Stimulated activated CD4-positive, alpha-beta T cell treated with anti-CD3 and anti-CD28 coated beads, TNF-alpha, amount 100 ng/mL, for 1 hour (primary cell): Measurements from ENCODE around the gene FAM117A.

ENCODE experiments used
- DNase-seq, 3 donors: peaks; one replicate each; pipeline ENCODE4 v3.0.0-alpha.2; 2020; ENCODE audit warnings: low read depth in 3 of 3, low spot score in 1 of 3

FAM117A gene

GRCh38 chr17:49763735-49764558 is at the start of gene FAM117A:
Gene FAM117A, minus strand, starts transcription at chr17:49764131. Its CDS starts 44 bp downstream, at chr17:49764087.
- DNase-seq, result peak; percentile 78 to 92 (median 89)

- DNase-seq, result no peak
Measured at GRCh38 chr17:49809056-49809455, 45.1 kb upstream of the FAM117A start.

DNA sequence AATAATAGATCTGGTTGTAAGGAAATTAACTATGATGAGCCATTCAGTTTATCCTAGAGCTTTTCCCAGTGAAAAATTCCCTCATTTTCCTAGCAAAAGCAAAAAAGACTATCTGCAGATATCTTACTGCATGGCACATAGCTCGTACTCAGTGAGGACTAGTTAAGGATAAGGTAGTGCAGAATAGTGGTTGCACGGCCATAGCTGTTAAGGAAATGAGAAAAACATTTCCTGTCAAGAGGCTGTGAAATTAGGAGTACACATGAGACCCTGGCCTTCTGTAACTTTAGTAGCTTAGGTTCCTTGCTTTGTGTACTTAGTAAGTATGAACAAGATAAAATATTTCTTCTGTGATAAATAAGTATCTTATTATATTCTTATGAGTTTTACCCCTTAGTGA is 34.8 kb upstream of the FAM117A start:
- DNase-seq, result no peak

DNA sequence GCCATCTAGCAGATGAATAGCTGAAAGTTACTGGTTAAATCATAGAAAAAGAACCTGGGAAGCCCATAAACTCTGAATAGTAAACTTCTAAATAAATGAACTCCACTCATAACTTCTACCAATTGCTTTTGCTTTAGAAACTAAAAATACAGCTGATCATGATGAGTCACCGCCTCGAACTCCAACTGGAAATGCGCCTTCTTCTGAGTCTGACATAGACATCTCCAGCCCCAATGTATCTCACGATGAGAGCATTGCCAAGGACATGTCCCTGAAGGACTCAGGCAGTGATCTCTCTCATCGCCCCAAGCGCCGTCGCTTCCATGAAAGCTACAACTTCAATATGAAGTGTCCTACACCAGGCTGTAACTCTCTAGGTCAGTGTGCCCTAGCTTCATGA is 34.3 kb upstream of the FAM117A start:
- no peak for DNase-seq

- DNase-seq, result no peak
Measured at GRCh38 chr17:49795372-49795771, 31.4 kb upstream of the FAM117A start.

- no peak for DNase-seq
Measured at GRCh38 chr17:49793309-49793708, 29.4 kb upstream of the FAM117A start.

DNA sequence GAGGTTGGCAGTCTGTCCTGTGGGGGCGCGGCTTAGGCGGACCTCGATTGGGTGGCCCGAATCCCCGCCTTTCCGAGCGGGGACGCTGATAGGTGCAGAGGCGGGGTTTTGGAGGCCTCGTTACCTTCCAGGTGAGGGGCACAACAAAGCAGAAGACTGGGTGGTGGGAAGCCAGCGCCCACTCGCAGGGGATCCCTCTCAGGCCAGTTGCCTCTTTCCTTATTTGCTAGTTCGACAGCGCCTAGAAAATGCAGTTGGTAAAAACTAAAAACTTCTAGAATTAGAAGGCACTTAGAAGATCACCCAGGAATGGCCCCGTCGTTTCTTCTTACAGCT is 25.3 kb upstream of the FAM117A start:
- DNase-seq, result no peak

DNA sequence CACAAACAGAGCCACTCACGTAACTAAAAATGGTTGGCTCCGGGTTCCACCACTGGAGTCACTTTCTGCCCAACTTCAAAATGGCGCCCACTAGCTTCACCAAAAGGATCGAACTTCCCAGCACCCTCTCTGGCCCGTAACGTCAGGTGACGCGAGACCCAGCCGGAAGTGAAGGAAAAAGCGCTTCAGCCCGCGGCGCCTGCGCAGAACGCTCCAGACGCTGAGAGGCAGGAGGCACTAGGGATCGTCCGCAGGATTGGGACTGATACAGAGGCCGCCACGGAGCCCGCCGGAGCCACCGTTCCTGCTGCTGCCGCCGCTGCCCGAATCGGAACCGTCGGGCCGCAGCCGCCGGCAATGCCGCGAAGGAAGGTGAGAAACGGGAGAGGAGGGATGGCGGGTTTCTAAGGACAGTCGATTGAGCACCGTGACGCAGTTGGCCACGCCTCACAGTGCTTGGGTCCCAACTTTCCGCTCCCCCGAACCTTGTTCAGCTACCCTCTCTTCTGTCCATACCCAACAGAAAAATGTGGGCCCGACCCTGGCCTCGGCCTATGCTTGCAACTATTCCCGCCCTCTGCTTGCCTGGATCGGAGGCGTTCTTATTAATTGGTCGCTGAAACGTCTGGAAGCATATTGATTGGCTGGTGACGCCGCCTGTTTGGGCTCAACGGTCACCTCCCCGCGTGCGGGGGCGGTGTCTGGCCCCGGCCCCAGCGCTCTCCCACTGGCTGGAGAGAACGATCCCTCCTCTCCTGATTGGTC is 24.7 kb upstream of the FAM117A start, which contains the start of gene KAT7:
Gene KAT7 (plus strand): TSS at position 204 of the 765 bp plus-strand sequence. CDS start 154 bp downstream, at position 358.
- peak; percentile 91 to 96 (median 96) for DNase-seq

DNA sequence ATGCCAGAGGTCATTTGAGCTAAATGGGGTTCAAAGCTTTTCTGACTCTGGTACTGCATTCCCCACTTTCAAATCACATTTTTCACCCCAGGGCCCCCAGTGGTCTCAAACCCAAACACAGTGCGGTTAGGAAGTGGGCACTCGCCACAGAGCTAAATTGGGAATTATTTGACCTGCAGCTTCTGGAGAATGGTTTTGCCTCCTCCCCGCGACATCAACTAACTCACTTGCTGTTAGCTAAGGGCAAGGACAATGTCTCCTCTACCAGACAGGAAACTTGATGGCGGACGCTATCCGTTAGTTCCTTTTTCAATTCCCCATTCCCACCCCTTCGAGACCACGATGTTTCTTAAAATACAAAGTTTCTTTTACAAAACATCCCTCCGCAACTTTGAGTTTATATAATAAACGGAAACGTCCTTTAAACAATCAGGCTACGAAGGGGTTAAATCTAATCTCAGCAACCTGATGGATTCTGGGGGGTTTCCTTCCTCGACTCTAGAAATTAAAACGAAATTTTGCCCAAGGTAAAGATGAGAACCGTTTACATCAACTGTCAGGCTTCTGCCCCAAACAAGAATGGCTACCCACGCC is 24.1 kb upstream of the FAM117A start:
- peak in 1 of 3 donors; percentile 6 for DNase-seq

GRCh38 chr17:49784636-49785035 is 20.7 kb upstream of the FAM117A start:
- DNase-seq, result no peak

- no peak for DNase-seq
Measured at GRCh38 chr17:49783791-49784190, 19.9 kb upstream of the FAM117A start.

DNA sequence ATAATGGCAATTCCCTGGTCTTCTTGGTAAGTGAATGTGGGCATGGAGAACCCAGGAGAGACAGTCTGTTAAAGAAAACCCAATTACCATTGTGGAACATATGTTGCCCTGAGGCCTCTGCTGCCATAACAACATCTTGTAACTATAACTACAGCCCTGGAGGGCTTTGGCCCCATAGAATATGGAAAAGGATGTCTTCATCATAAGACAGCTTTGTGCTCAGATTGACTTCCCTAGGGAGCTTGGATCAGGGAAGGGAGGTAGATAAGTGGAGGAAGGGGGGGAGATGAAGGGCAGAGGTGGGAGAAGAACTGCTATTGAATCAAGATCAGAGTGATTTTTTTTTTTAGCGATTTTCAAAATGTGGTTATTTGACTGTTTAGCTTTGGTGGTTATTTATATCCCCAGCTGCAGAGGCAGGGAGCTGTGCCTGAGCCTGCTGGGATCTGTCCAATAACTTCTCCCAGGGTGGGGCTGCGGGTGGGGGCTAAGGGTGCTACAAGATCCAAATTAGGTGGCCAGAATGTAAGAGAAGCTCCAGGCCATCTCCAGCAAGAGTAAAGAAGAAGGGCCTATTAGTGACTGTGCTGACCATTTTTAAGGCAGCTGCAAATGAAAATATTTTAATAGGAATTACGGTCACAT is 19.3 kb upstream of the FAM117A start:
- DNase-seq, result no peak

- DNase-seq, result no peak
Measured at GRCh38 chr17:49779739-49780231, 15.9 kb upstream of the FAM117A start.

GRCh38 chr17:49779156-49779738 is 15.3 kb upstream of the FAM117A start:
- no peak for DNase-seq

DNA sequence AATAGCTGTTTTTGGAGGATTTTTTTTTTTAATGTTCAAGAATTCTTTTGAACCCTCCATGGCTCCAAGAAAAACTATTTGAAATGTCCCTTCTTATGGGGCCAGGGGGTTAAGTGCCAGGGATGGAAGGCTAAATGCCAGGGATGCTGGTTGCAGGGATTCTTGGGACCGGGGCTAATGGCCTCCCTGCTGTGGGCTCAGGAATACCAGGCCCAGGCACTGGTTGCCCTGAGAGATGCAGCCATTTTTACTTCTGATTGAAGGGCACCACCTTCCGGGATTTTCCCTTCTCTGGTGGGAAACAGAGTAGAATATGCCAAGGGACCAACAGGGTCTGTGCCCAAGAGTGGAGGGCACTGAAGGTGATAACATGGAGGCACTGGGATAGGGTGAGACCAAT is 13.6 kb upstream of the FAM117A start:
- DNase-seq, result no peak

DNA sequence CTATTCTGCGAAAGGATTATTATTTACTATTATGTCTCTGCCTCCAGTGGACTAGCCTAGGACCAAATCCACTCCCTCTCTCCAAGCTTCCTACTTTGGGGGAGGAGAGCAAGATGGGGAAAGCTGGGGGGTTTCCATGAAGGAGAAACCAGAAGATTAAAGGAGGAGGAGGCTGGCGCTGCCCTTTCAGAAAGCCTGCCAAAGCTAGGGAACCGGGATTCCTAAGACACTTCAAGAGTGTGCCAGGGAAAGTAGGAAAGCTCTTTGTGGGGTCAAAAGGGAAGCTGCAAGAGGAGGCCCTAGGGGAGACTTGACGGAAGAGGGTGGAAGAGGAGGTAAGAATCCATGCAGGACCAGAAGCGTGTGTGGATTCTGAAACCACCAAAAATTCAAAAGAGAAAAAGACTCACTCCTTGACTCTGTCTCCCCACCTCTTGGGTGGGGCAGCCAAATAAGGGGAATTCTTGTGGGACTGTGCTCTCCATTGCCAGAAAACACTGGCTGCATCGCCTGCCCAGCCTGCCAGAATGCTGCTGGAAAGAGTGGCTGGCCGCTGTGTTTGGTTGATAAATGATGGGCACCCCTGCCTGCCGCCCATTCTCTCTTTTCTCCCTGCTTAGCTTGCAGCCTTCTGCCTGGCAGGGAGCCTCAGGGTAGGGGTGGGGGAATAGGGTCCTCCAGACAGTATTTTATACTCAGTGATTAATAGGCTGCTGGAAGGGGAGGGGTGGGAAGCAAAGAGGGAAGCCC is 12.8 kb upstream of the FAM117A start:
- DNase-seq, result no peak

GRCh38 chr17:49775546-49776260 is 11.8 kb upstream of the FAM117A start:
- DNase-seq, result no peak

GRCh38 chr17:49766918-49767530 is 3.1 kb upstream of the FAM117A start:
- no peak for DNase-seq

DNA sequence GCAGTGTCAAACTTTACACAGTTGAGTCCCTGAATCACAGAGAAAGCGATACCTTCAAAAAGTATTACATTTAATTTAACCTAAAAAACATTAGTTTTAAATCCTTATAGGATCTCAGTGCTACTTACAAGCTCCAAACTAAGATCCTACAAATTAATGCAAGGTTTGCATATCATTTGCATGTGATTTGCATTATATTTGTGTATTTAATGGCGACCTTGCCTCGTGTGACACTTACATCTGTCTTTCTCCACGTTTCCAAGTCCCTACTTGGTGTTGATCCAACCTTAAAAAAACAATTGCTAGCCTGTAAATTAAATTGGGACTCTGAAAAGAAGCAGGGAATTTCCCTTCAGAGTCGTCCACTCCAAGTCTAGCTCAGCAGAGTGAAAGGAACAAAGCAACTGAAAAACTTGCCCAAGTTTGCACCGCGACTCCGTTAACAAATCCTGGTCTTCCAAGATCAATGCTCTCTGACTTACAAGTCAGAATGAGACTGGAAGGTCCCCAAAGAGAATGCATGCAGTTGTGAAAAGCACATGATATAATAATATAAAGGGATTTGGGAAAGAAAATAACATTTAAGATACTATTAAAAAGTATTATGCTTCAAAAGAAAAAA is 739 bp upstream of the FAM117A start:
- no peak for DNase-seq
